GM12874 (cell line): ENCODE measurements around the gene NMNAT2.

Source experiments
- TF ChIP-seq, protein P1 (sequence below): IDR thresholded peaks from 2 replicates; pipeline ENCODE4 v1.5.1; 2011; ENCODE audit warnings: low read depth, mild to moderate bottlenecking, control low read depth, low read length, moderate library complexity; ENCODE audit not compliant: insufficient read depth

NMNAT2 gene

DNA sequence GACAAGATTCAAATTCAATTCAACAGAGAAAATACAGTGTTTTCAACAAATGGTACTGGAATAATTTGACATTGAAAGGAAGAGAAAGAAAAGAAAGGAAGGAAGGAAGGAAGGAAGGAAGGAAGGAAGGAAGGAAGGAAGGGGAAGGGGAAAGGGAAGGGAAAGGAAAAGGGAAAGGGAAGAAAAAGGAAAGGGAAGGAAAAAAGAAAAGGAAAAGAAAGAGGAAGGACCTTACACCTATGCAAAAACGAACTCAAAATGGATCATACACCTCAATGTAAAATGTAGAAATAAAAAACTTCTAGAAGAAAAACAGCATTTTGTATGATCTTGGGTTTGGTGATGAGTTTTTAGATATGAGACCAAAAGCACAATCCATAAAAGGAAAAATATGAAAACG is 19.9 kb upstream of the NMNAT2 start:
- TF ChIP-seq, protein P1, sequence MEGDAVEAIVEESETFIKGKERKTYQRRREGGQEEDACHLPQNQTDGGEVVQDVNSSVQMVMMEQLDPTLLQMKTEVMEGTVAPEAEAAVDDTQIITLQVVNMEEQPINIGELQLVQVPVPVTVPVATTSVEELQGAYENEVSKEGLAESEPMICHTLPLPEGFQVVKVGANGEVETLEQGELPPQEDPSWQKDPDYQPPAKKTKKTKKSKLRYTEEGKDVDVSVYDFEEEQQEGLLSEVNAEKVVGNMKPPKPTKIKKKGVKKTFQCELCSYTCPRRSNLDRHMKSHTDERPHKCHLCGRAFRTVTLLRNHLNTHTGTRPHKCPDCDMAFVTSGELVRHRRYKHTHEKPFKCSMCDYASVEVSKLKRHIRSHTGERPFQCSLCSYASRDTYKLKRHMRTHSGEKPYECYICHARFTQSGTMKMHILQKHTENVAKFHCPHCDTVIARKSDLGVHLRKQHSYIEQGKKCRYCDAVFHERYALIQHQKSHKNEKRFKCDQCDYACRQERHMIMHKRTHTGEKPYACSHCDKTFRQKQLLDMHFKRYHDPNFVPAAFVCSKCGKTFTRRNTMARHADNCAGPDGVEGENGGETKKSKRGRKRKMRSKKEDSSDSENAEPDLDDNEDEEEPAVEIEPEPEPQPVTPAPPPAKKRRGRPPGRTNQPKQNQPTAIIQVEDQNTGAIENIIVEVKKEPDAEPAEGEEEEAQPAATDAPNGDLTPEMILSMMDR, result no peak

DNA sequence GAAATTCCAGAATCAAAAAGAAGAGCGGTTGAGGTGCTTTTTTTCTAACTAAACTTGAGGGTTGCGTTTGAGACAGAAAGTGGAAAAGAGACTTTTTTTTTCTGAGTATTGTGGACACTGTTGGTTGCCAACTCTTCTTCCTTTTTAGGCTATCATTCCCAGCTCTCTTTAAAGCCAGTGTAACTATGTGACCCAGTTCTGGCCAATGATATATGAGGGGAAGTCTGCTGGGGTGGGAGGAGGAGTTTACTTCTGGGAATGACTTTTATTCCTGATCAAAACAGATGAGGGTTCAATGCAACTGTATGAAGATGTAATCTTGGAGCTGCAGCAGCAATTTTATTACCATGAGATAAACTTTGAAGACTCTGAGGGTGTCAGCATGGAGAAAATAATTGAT is 17.3 kb upstream of the NMNAT2 start:
- TF ChIP-seq, protein P1, result no peak

DNA sequence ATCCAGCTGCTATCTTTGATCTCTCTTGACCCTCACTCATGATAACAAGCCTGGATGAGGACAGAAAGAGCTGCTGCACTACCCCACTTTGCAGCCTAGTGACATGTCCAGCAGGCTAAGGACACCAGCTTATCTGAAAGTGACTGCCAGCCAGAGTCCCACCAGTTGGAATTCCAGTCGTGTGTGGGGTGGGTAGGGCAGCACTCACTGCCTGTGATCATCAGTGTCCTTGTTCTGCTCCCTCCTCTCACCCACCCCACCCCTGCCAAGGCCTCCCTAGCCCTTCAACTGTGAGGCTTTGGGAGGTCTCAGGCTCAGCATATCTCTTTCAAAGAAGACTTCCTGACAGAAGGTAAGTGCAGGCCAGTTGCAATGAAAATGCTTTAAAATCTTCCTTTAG is 15.5 kb upstream of the NMNAT2 start:
- TF ChIP-seq, protein P1, result no peak

- TF ChIP-seq, protein P1, result no peak
Observed at GRCh38 chr1:183432548-183432875, 14.3 kb upstream of the NMNAT2 start.

- TF ChIP-seq, protein P1, result no peak
Observed at GRCh38 chr1:183431840-183432547, 13.8 kb upstream of the NMNAT2 start.

GRCh38 chr1:183424691-183425090 is 6.5 kb upstream of the NMNAT2 start:
- TF ChIP-seq, protein P1, result no peak

DNA sequence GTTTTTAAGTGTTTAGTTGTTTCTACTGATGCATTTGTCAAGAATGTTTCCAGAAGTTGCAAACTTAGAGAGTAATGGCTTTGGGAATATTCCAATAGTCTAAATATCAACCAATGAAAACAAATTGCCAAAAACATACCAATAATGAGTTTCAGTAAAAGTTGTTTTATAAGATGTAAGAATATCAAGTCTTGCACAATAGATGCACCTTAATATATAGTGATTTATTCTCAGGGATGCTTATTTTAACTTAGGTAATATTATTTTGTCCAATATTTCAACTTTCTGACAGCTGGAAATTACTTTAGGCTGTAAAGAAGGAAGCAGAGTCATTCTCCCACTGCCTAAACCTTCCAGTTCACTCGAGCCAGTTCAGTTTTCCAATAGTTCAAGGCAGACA is 5.4 kb upstream of the NMNAT2 start:
- TF ChIP-seq, protein P1, result no peak
